PC-9 (cell line): Measurements from ENCODE around the gene ERBB4. TPM values are rescaled to one million over a fixed set of nuclear protein-coding genes. Genes with fewer than 3 reads are reported as not detected.

Source experiments
- BruUV-seq: library from RNA; stranded (reverse); fragments of 400-500 nt; replicated peaks from 2 replicates; lab custom pipeline; 2021; lab: Mats Ljungman, UMichigan
- CTCF ChIA-PET: fragments of 300-600 bp; sonication (Branson Sonifier 250); formaldehyde crosslinking; loops from one replicate; lab custom pipeline; 2022; ENCODE audit warnings: antibody characterized with exemption; lab: Charles Lee
- POLR2A ChIA-PET: fragments of 300-600 bp; sonication (Branson Sonifier 250); formaldehyde crosslinking; loops from one replicate; lab custom pipeline; 2022; ENCODE audit warnings: antibody characterized with exemption; ENCODE audit not compliant: unreplicated experiment; lab: Charles Lee
- DNase-seq, 2 experiments: peaks; one replicate each; pipeline versions ENCODE4 v3.0.0 to v3.0.0-alpha.2; 2015 to 2022; ENCODE audit warnings: mixed read lengths in 1 of 2
- H2AFZ ChIP-seq: fragments of 200-600 bp; sonication (generic); 2 replicates; pipeline ENCODE4 v1.8.1; 2017; ENCODE audit warnings: antibody characterized with exemption
- H3F3A ChIP-seq: fragments of 200-600 bp; sonication (generic); 2 replicates; pipeline ENCODE4 v1.8.1; 2017; ENCODE audit warnings: antibody characterized with exemption, mild to moderate bottlenecking, low read depth; ENCODE audit not compliant: insufficient read depth
- H3K27ac ChIP-seq: fragments of 200-600 bp; sonication (generic); 2 replicates; pipeline ENCODE4 v1.6.1; 2016; ENCODE audit warnings: mixed run types
- H3K27me3 ChIP-seq: fragments of 200-600 bp; sonication (generic); 2 replicates; pipeline ENCODE4 v1.6.1; 2016; ENCODE audit warnings: low read depth, mixed run types; ENCODE audit not compliant: insufficient read depth
- H3K36me3 ChIP-seq: fragments of 200-600 bp; sonication (generic); 2 replicates; pipeline ENCODE4 v1.6.1; 2016; ENCODE audit warnings: low read depth, mixed run types
- H3K4me1 ChIP-seq: fragments of 200-600 bp; sonication (generic); replicated peaks from 2 replicates; pipeline ENCODE4 v1.6.1; 2016; ENCODE audit warnings: mixed run types; ENCODE audit not compliant: insufficient read depth
- H3K4me2 ChIP-seq: fragments of 200-600 bp; sonication (generic); 2 replicates; pipeline ENCODE4 v1.6.1; 2017; ENCODE audit warnings: mixed run types
- H3K4me3 ChIP-seq: fragments of 200-600 bp; sonication (generic); 2 replicates; pipeline ENCODE4 v1.6.1; 2016; ENCODE audit warnings: mixed run types
- H3K79me2 ChIP-seq: fragments of 200-600 bp; sonication (generic); 2 replicates; pipeline ENCODE4 v1.6.1; 2017; ENCODE audit warnings: low read depth, mixed run types
- H3K9me2 ChIP-seq: fragments of 200-600 bp; sonication (generic); 2 replicates; pipeline ENCODE4 v1.8.1; 2017; ENCODE audit warnings: mild to moderate bottlenecking; ENCODE audit not compliant: insufficient read depth
- H3K9me3 ChIP-seq: fragments of 200-600 bp; sonication (generic); 2 replicates; pipeline ENCODE4 v1.8.1; 2016; ENCODE audit warnings: low read depth; ENCODE audit not compliant: insufficient read depth
- H4K20me1 ChIP-seq: fragments of 200-600 bp; sonication (generic); 2 replicates; pipeline ENCODE4 v1.8.1; 2017; ENCODE audit not compliant: insufficient read depth
- EZH2 ChIP-seq: fragments of 200-600 bp; sonication (generic); IDR thresholded peaks from 2 replicates; pipeline ENCODE4 v1.8.0; 2017; ENCODE audit warnings: antibody characterized with exemption, low read depth
- intact Hi-C: fragments of 100-400 bp; cut with micrococcal nuclease; formaldehyde crosslinking; loops from one replicate; pipeline ENCODE4 v1.10.0; 2022; ENCODE audit not compliant: unreplicated experiment
- total RNA-seq: library from RNA; stranded (reverse); gene quantifications from 2 replicates; pipeline ENCODE4 v1.2.3, GENCODE V29; 2021
- TF ChIP-seq, protein P1 (sequence below): fragments of 200-600 bp; sonication (generic); conservative IDR thresholded peaks from 2 replicates; pipeline ENCODE4 v1.6.1; 2017; ENCODE audit warnings: mixed run types, antibody characterized with exemption, mild to moderate bottlenecking, moderate library complexity

ERBB4 gene
- total RNA-seq, 1 experiment from 2014 or later, result not detected

GRCh38 chr2:212554233-212554632, 15.6 kb upstream of the ERBB4 start:
- Histone ChIP-seq H3F3A (no peaks in the 10 kb centered on the region), H3K9me2 (no peaks in the 10 kb centered on the region), H3K79me2 (no peaks in the 10 kb centered on the region), H3K27ac (no peak overlapping the region), H3K4me2 (no peak overlapping the region), H3K4me3 (no peak overlapping the region), H4K20me1 (no peaks in the 10 kb centered on the region), H2AFZ (no peak overlapping the region), H3K4me1 (no peaks in the 10 kb centered on the region), H3K36me3 (no peaks in the 10 kb centered on the region), H3K9me3 (no peaks in the 10 kb centered on the region), H3K27me3 (no peaks in the 10 kb centered on the region)
- ChIA-PET CTCF (no interaction called here), POLR2A (no interaction called here)
- intact Hi-C loops, result no loop called here
- TF ChIP-seq, protein P1, sequence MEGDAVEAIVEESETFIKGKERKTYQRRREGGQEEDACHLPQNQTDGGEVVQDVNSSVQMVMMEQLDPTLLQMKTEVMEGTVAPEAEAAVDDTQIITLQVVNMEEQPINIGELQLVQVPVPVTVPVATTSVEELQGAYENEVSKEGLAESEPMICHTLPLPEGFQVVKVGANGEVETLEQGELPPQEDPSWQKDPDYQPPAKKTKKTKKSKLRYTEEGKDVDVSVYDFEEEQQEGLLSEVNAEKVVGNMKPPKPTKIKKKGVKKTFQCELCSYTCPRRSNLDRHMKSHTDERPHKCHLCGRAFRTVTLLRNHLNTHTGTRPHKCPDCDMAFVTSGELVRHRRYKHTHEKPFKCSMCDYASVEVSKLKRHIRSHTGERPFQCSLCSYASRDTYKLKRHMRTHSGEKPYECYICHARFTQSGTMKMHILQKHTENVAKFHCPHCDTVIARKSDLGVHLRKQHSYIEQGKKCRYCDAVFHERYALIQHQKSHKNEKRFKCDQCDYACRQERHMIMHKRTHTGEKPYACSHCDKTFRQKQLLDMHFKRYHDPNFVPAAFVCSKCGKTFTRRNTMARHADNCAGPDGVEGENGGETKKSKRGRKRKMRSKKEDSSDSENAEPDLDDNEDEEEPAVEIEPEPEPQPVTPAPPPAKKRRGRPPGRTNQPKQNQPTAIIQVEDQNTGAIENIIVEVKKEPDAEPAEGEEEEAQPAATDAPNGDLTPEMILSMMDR, result no peak
- no peak for TF ChIP-seq EZH2
- no TSS peak for BruUV-seq
- DNase-seq, result no peak

DNA sequence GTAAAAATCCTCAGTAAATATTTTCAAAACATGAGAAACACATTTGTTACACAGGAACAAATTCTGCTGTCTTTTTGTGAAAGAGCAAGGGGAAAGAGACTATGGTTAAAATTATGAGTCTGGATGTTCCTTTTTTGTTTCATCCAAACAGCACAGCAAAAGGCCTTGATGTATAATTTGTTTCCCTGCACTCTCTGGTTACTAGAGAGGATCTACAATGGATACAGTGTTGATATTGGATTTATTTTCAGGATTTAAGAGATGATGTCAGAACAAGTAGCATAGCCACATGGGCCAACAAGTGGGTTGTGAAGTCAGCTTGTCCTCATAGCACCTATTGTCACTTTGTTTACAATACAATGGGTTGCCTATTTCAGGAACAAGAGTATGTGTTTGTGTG, 11.3 kb upstream of the ERBB4 start:
- no peaks in the 10 kb centered on the region for H3K4me1 ChIP-seq
- H4K20me1 ChIP-seq, result no peaks in the 10 kb centered on the region
- H3K4me2 ChIP-seq, result no peak overlapping the region
- BruUV-seq, result no TSS peak
- H3K79me2 ChIP-seq, result no peaks in the 10 kb centered on the region
- DNase-seq, result no peak
- no peaks in the 10 kb centered on the region for H3K9me2 ChIP-seq
- POLR2A ChIA-PET, result no interaction called here
- CTCF ChIA-PET, result no interaction called here
- H3F3A ChIP-seq, result no peaks in the 10 kb centered on the region
- H3K27ac ChIP-seq, result no peak overlapping the region
- H3K4me3 ChIP-seq, result no peak overlapping the region
- no peaks in the 10 kb centered on the region for H3K27me3 ChIP-seq
- intact Hi-C loops, result no loop called here
- no peak overlapping the region for H2AFZ ChIP-seq
- H3K9me3 ChIP-seq, result no peaks in the 10 kb centered on the region
- no peaks in the 10 kb centered on the region for H3K36me3 ChIP-seq
- TF ChIP-seq, protein P1, result no peak
- TF ChIP-seq EZH2, result no peak

- intact Hi-C loops, result no loop called here
- CTCF ChIA-PET, result no interaction called here
- no peak overlapping the region for H3K27ac ChIP-seq
- TF ChIP-seq EZH2, result no peak
- TF ChIP-seq, protein P1, result no peak
- no peak overlapping the region for H3K4me3 ChIP-seq
- no peaks in the 10 kb centered on the region for H3K4me1 ChIP-seq
- H3K9me2 ChIP-seq, result no peaks in the 10 kb centered on the region
- no peak overlapping the region for H2AFZ ChIP-seq
- H4K20me1 ChIP-seq, result no peaks in the 10 kb centered on the region
- DNase-seq, result no peak
- no peaks in the 10 kb centered on the region for H3K27me3 ChIP-seq
- no peaks in the 10 kb centered on the region for H3K79me2 ChIP-seq
- BruUV-seq, result no TSS peak
- H3K36me3 ChIP-seq, result no peaks in the 10 kb centered on the region
- H3K9me3 ChIP-seq, result no peaks in the 10 kb centered on the region
- no peak overlapping the region for H3K4me2 ChIP-seq
- no peaks in the 10 kb centered on the region for H3F3A ChIP-seq
- POLR2A ChIA-PET, result interaction anchor here (0.6 kb wide), 1 partner anchor 11 kb away, joined by 18 read pairs; the partner anchor contains the start of gene ERBB4
Measured at GRCh38 chr2:212549463-212549862, 10.9 kb upstream of the ERBB4 start.
